NCI-H69 (cell line): ENCODE data around the gene FKBP6.
"Not testable (repeated sequence)": the region's sequence is repeated elsewhere in the genome, so short reads cannot be mapped to it uniquely, and the experiment has no call there.

Source experiments
- DNase-seq: peaks from one replicate; lab custom pipeline; 2025; lab: John Stamatoyannopoulos, UW

Gene FKBP6

GRCh38 chr7:73358590-73359275, 30.8 kb downstream of the FKBP6 start:
- DNase-seq = no peak

DNA sequence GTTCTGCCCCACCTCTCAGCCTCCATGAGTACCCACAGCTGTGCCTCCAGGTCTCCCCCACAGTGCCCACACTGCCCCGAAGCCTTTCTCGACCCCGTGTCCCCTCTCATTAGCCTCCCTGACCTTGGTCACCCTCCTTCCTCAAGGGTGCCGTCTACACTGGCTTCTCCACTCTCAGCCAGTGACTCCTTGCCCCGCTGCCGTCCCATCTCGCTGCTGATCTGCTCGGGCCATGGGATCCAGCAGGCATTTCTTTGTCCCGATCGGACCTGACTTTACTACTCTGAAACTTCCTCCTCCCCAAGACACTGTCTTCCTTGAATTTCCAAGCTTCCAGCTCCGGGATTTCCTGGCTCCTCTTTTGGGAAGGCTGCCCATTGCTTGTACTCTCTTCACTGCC, 31.3 kb downstream of the FKBP6 start:
- DNase-seq = no peak

DNA sequence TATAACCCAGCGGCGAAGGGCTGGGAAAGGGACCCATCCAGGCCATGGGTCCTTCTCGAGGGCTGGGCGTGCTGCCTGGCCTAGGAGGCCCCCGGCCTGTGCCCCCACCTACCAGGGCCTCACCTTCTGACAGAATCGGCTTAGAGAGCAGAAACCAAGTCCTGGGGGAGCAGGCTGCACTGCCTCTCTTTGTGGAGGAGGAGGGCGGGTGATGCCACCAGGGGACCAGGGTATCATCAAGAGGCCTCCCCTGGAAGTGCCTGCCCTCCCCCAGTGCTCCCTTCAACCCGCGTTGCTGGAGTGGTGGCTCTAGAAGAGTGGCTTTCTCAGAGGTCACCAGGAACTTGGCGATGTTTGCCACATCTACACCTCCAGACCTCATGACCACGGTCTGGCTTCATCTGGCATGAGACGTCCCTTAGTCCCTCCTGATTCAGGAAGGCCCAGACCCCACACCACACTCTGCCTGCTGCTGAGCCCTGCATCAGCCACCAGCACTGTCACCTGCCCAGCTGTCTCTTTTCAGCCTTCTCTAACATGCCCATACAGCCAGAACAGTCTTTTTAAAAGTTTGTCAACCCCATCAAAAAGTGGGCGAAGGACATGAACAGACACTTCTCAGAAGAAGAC, 31.9 kb downstream of the FKBP6 start:
- no peak for DNase-seq

DNA sequence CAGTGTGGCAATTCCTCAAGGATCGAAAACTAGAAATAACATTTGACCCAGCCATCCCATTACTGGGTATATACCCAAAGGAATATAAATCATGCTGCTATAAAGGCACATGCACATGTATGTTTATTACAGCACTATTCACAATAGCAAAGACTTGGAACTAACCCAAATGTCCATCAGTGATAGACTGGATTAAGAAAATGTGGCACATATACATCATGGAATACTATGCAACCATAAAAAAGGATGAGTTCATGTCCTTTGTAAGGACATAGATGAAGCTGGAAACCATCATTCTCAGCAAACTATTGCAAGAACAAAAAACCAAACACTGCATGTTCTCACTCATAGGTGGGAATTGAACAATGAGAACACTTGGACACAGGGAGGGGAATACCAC, 32.6 kb downstream of the FKBP6 start:
- not testable (repeated sequence) for DNase-seq

DNA sequence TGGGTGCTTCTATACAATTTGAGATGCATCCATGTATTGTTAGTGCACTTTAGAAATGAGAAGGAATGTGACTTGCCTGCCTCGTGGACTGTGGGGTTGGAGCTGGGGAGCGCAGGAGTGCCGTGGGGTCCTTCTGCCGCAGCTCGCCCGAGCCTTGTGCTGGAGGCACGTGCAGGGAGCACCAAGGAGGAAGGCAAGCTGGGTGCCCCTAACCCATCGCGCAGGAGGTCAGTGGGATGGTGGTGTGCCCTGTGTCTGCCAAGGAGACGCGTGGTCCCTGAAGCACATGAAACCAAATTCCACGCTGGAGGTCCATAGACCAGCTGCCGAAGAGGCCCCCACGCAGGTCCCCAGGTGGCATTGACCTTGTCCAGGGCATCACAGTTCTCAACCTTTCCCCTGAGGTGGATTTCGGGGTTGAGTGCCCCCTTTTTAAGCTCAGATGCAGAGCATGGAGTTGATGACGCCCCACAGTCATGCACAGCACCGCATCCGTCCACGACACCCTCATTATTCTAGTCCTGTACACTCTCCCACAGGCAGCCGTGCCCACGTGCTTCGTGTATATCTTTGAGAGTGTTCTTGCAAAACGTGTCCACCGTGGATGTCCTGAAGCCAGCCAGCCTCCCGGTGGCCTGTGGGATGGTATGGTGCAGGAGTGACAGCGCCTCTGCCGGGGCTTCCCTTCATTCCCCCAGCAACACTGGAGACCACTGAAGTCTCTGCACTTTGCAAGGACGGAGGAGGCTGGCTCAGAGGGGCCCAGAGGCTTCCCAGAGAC, 35.5 kb downstream of the FKBP6 start:
- no peak for DNase-seq

DNA sequence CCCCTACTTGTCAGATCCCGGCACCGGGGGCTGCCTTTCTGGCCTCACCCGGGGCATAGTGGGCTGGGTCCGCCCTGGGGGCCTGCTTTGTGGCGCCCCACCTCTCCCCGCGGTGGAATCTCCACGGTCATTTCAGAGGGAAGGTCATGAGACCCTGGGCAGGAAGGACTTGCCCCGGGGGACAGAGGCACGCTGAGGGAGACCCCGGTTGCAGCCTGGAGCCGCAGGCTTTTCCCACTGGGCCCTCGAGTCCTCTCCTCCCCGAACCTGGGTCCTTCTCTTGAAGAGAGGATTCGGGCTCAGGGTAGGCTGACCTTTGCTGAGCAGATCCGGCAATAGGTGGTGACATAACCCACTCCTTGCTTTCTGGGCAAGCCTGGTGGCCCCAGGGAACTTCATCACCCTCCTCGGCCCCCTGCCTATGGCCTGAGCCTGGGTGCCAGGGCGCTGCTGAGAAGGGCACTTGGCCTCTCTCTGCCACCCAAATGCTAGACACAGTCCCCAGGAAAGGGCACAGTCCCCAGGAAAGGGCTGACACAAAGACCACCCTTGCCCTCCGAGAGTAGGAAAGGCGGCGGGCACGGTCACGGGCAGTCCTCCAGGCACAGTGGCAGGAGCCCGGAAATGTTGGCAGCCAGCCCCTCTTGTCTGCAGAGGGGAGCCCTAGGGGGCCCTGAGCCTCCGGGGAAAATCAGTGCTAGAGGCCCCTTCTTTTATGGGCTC, 36.2 kb downstream of the FKBP6 start:
- no peak for DNase-seq

DNA sequence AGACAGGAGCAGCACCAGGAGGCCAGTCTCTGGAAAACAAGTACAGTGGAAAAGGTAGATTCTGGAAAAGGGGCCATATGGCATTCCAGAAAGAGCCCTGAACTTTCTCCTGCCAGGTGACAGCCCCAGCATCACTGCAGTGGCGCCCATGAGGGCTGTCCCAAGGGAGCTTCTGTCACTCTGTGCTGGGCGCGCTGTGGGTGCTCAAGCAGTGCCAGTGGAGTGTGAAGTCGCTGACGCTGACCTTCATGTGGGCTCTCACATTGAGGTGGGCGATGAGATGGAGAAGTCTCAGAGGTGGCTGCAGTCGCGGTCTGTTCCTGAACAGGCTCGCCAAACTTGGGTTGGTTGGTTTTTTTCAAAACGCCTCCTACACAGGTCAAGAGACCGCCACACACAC, 38.2 kb downstream of the FKBP6 start:
- no peak for DNase-seq

- DNase-seq = no peak
Observed at GRCh38 chr7:73366990-73367389, 39.0 kb downstream of the FKBP6 start.

DNA sequence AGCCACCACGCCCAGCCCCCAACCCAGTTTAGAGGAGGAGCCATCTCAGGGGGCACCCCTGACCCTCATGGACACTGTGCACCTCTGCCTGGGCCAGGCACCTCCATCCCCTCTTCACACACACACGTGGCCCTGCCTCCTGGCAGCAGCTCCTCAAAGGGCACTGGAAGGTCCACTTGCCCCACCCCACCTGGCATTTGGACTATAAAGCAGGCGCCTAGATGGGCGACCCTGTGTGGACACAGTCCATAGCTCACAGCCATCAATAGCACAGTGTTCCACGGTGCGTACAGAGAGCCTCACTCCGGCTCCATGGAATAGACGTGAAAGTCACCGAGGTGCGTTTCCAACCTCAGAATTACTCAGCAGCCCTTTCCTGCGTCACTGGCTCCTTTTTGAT, 41.0 kb downstream of the FKBP6 start:
- DNase-seq = no peak

GRCh38 chr7:73369622-73370021, 41.7 kb downstream of the FKBP6 start:
- DNase-seq = no peak

- no peak for DNase-seq
Observed at GRCh38 chr7:73373741-73374140, 45.8 kb downstream of the FKBP6 start.

DNA sequence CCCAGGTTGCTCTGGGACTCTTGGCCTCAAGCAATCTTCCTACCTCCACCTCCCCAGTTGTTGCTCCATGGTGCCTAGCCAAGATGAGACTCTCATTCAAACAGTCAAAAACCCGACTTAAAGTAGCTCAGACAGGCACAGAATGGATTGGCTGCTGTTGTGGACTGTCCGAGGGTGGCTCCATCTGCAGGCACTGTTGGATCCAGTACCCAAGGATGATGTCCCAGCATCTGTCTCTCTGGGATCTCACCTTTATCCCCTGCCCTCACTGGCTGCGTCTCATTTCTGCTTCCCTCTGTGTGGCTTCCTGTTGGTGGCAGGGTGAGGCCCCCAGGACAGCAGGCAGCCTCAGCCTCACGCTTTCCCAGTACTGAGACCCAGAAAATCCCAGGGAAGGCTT, 48.3 kb downstream of the FKBP6 start:
- DNase-seq = not testable (repeated sequence)

GRCh38 chr7:73376671-73377412, 48.9 kb downstream of the FKBP6 start:
- no peak for DNase-seq

GRCh38 chr7:73377413-73378200, 49.6 kb downstream of the FKBP6 start:
- DNase-seq = not testable (repeated sequence)

- no peak for DNase-seq
Observed at GRCh38 chr7:73382934-73383503, 55.1 kb downstream of the FKBP6 start.

- DNase-seq = no peak
Observed at GRCh38 chr7:73387221-73387828, 59.4 kb downstream of the FKBP6 start.

GRCh38 chr7:73387908-73388414, 60.0 kb downstream of the FKBP6 start:
- no peak for DNase-seq

DNA sequence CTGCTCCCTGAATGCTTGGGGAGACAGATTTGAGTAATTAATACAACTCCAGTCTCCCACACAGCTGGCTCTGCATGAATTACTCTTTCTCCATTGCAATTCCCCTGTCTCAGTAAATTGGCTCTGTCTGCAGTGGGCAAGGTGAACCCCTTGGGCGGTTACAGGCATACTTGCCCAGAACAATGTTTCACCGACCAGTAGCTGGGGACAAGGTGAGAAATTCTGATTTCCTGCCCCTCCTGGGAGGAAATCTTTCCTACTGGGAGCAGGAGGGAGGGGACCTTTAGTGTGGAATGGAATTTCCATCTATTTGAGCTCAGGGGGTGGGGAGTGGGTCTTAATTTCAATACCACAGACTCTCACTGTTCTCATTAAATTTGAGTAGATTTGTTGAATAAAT, 63.4 kb downstream of the FKBP6 start:
- DNase-seq = no peak

DNA sequence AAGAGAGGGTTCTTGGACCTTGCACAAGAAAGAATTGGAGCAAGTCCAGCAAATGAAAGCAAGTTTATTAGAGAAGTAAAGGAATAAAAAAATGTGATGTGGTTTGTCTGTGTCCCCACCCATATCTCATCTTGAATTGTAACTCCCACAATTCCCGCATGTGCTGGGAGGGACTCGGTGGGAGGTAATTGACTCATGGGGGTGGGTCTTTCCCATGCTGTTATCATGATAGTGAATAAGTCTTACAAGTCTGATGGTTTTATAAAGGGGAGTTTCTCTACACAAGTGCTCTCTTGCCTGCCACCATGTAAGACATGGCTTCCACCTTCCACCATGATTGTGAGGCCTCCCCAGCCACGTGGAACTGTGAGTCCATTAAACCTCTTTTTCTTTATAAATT, 66.5 kb downstream of the FKBP6 start:
- no peak for DNase-seq
